IgD-negative memory B cell (primary cell): ENCODE data around the gene TNXB. TPM values are rescaled to one million over a fixed set of nuclear protein-coding genes. Genes with fewer than 3 reads are reported as not detected.
A peak's percentile ranks its signal among the peaks of the same experiment; 100 is the strongest.
"Not testable (repeated sequence)": the region's sequence is repeated elsewhere in the genome, so short reads cannot be mapped to it uniquely, and the experiment has no call there.

ENCODE experiments used
- H3K27ac Mint-ChIP-seq, 3 donors: one replicate each; pipeline ENCODE4 v1.8.0; 2020 to 2022; ENCODE audit warnings: mild to moderate bottlenecking in 3 of 3, mixed read lengths in 3 of 3, moderate library complexity in 1 of 3
- H3K27me3 Mint-ChIP-seq: one replicate; pipeline ENCODE4 v1.8.0; 2021; ENCODE audit warnings: mixed read lengths
- H3K36me3 Mint-ChIP-seq: one replicate; pipeline ENCODE4 v1.8.0; 2020; ENCODE audit warnings: mild to moderate bottlenecking, mixed read lengths
- H3K4me1 Mint-ChIP-seq, 3 donors: one replicate each; pipeline ENCODE4 v1.8.0; 2020 to 2022; ENCODE audit warnings: mixed read lengths in 3 of 3, mild to moderate bottlenecking in 1 of 3
- H3K4me3 Mint-ChIP-seq, 4 donors: one replicate each; pipeline ENCODE4 v1.8.0; 2020 to 2022; ENCODE audit warnings: mild to moderate bottlenecking in 4 of 4, mixed read lengths in 4 of 4, moderate library complexity in 3 of 4
- H3K9me3 Mint-ChIP-seq, 3 donors: one replicate each; pipeline ENCODE4 v1.8.0; 2020 to 2021; ENCODE audit warnings: mixed read lengths in 3 of 3, mild to moderate bottlenecking in 1 of 3
- polyA plus RNA-seq: library from polyadenylated mRNA; unstranded; fragments of 300-500 nt; fragmentation: Illumina TruSeq; gene quantifications from one replicate; pipeline ENCODE4 v1.2.3, GENCODE V29; 2021

TNXB gene
- polyA plus RNA-seq, 1 donor from 2014 or later: 0.21 TPM

- not testable (repeated sequence) for H3K4me3 Mint-ChIP-seq, H3K36me3 Mint-ChIP-seq, H3K27ac Mint-ChIP-seq, H3K27me3 Mint-ChIP-seq, H3K9me3 Mint-ChIP-seq, H3K4me1 Mint-ChIP-seq
Observed at GRCh38 chr6:32041385-32041784, 67.8 kb downstream of the TNXB start.

- H3K4me3 Mint-ChIP-seq, H3K4me1 Mint-ChIP-seq, H3K27me3 Mint-ChIP-seq, H3K36me3 Mint-ChIP-seq, H3K27ac Mint-ChIP-seq, H3K9me3 Mint-ChIP-seq: not testable (repeated sequence)
Observed at GRCh38 chr6:32041050-32041321, 68.2 kb downstream of the TNXB start.

GRCh38 chr6:32040299-32041049 lies 68.7 kb downstream of the TNXB start:
- H3K27me3 Mint-ChIP-seq, H3K4me3 Mint-ChIP-seq, H3K4me1 Mint-ChIP-seq, H3K27ac Mint-ChIP-seq, H3K36me3 Mint-ChIP-seq, H3K9me3 Mint-ChIP-seq: not testable (repeated sequence)

GRCh38 chr6:32039321-32040274 lies 69.5 kb downstream of the TNXB start:
- not testable (repeated sequence) for H3K9me3 Mint-ChIP-seq, H3K4me1 Mint-ChIP-seq, H3K36me3 Mint-ChIP-seq, H3K27me3 Mint-ChIP-seq, H3K27ac Mint-ChIP-seq, H3K4me3 Mint-ChIP-seq

- H3K4me3 Mint-ChIP-seq, H3K4me1 Mint-ChIP-seq, H3K27me3 Mint-ChIP-seq, H3K36me3 Mint-ChIP-seq, H3K9me3 Mint-ChIP-seq, H3K27ac Mint-ChIP-seq: not testable (repeated sequence)
Observed at GRCh38 chr6:32038878-32039277, 70.3 kb downstream of the TNXB start.

GRCh38 chr6:32037598-32038524 lies 71.3 kb downstream of the TNXB start, which contains the start of gene CYP21A2:
TSS of gene CYP21A2 (plus strand) at chr6:32038415. CDS start at chr6:32038423, 8 bp downstream.
- not testable (repeated sequence) for H3K36me3 Mint-ChIP-seq, H3K4me1 Mint-ChIP-seq, H3K27me3 Mint-ChIP-seq, H3K9me3 Mint-ChIP-seq
- H3K27ac Mint-ChIP-seq: peak within 1 kb of the TSS in 1 of 3 donors; percentile 43
- H3K4me3 Mint-ChIP-seq: peak within 1 kb of the TSS in 1 of 4 donors; percentile 5

GRCh38 chr6:32037136-32037535 lies 72.0 kb downstream of the TNXB start:
- H3K9me3 Mint-ChIP-seq, H3K36me3 Mint-ChIP-seq, H3K4me1 Mint-ChIP-seq, H3K4me3 Mint-ChIP-seq, H3K27me3 Mint-ChIP-seq, H3K27ac Mint-ChIP-seq: not testable (repeated sequence)

GRCh38 chr6:32035283-32036013 lies 73.7 kb downstream of the TNXB start:
- H3K27ac Mint-ChIP-seq, H3K36me3 Mint-ChIP-seq, H3K4me3 Mint-ChIP-seq, H3K27me3 Mint-ChIP-seq, H3K4me1 Mint-ChIP-seq, H3K9me3 Mint-ChIP-seq: not testable (repeated sequence)

- H3K36me3 Mint-ChIP-seq, H3K27ac Mint-ChIP-seq, H3K27me3 Mint-ChIP-seq: not testable (repeated sequence)
Observed at GRCh38 chr6:32029553-32029952, 79.6 kb downstream of the TNXB start.

GRCh38 chr6:32028631-32029030 lies 80.5 kb downstream of the TNXB start:
- H3K4me1 Mint-ChIP-seq, H3K27ac Mint-ChIP-seq, H3K4me3 Mint-ChIP-seq, H3K9me3 Mint-ChIP-seq, H3K27me3 Mint-ChIP-seq, H3K36me3 Mint-ChIP-seq: not testable (repeated sequence)

More at GRCh38 chr6:32029553-32029952, 79.6 kb downstream of the TNXB start:
- H3K4me1 Mint-ChIP-seq, H3K4me3 Mint-ChIP-seq, H3K9me3 Mint-ChIP-seq: not testable (repeated sequence)

- H3K9me3 Mint-ChIP-seq, H3K4me3 Mint-ChIP-seq, H3K36me3 Mint-ChIP-seq, H3K27me3 Mint-ChIP-seq, H3K4me1 Mint-ChIP-seq, H3K27ac Mint-ChIP-seq: not testable (repeated sequence)
Observed at GRCh38 chr6:32022100-32022499, 87.0 kb downstream of the TNXB start.

GRCh38 chr6:32014547-32014946 lies 94.6 kb downstream of the TNXB start, which contains the start of gene C4B:
TSS of gene C4B (plus strand) at chr6:32014795. CDS start at chr6:32014846, 51 bp downstream.
- H3K9me3 Mint-ChIP-seq, H3K27ac Mint-ChIP-seq, H3K36me3 Mint-ChIP-seq, H3K4me3 Mint-ChIP-seq, H3K4me1 Mint-ChIP-seq, H3K27me3 Mint-ChIP-seq: not testable (repeated sequence)

- not testable (repeated sequence) for H3K27ac Mint-ChIP-seq, H3K36me3 Mint-ChIP-seq, H3K27me3 Mint-ChIP-seq
Observed at GRCh38 chr6:32013738-32014137, 95.4 kb downstream of the TNXB start.

GRCh38 chr6:32012941-32013617 lies 96.1 kb downstream of the TNXB start:
- not testable (repeated sequence) for H3K36me3 Mint-ChIP-seq, H3K27ac Mint-ChIP-seq, H3K4me1 Mint-ChIP-seq, H3K9me3 Mint-ChIP-seq, H3K27me3 Mint-ChIP-seq
- H3K4me3 Mint-ChIP-seq: peak overlapping the region in 1 of 4 donors; percentile 63

More at GRCh38 chr6:32013738-32014137, 95.4 kb downstream of the TNXB start:
- H3K4me3 Mint-ChIP-seq, H3K4me1 Mint-ChIP-seq, H3K9me3 Mint-ChIP-seq: not testable (repeated sequence)
